ENCODE data around the gene UTF1. TPM values are rescaled to one million over a fixed set of nuclear protein-coding genes. Genes with fewer than 3 reads are reported as not detected.

UTF1 gene
- total RNA-seq, 3 donors from 2014 or later, result not detected

DNA sequence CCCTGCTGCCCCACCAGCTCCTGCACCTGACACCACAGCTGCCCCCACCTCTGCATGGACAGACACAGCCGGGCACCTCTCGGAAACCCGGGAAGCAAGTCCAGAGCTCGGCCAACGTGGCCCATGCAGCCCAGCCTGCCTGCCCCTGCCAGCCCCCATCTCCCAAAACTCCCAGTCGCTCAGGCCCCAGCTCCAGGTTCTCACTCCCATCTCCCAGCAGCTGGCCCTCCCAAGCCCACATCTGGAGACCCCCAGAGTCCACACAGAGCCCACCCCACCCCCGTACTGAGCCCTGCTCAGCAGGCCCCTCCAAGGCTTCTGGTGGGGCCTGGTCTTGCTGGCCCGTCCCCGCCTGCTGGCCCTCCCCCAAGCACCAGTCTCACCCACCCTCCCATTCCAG lies 32.2 kb upstream of the UTF1 start:
- no peaks in the 10 kb centered on the region for H3K36me3 ChIP-seq (ENCODE audit: low read depth)
- DNase-seq (peak in 1 of 3 donors; percentile 41), ATAC-seq (no peak)
- intact Hi-C loops (cut with DNase I, micrococcal nuclease), result no loop called here
- no peaks in the 10 kb centered on the region for H3K4me1 ChIP-seq (ENCODE audit: low read depth)
- H3K9me3 ChIP-seq, result peaks cover 2% of the 10 kb centered on the region
- TF ChIP-seq CTCF (IDR thresholded peaks at IDR 0.05), result no peak
- no peak overlapping the region for H3K4me3 ChIP-seq

- no peak for TF ChIP-seq CTCF (IDR thresholded peaks at IDR 0.05)
- ATAC-seq (no peak), DNase-seq (peak in 1 of 3 donors; percentile 40)
- intact Hi-C loops (cut with DNase I, micrococcal nuclease), result no loop called here
- Histone ChIP-seq H3K36me3 (ENCODE audit: low read depth) (no peaks in the 10 kb centered on the region), H3K4me3 (no peak overlapping the region), H3K4me1 (ENCODE audit: low read depth) (no peaks in the 10 kb centered on the region), H3K9me3 (peaks cover 2% of the 10 kb centered on the region)
Measured at GRCh38 chr10:133198206-133198605, 31.8 kb upstream of the UTF1 start.

GRCh38 chr10:133198621-133199487 lies 31.2 kb upstream of the UTF1 start:
- peak in 1 of 3 donors; percentile 30 for DNase-seq
- Histone ChIP-seq H3K36me3 (ENCODE audit: low read depth) (no peaks in the 10 kb centered on the region), H3K4me1 (ENCODE audit: low read depth) (no peaks in the 10 kb centered on the region), H3K4me3 (no peak overlapping the region), H3K9me3 (peaks cover 1% of the 10 kb centered on the region)
- TF ChIP-seq CTCF (IDR thresholded peaks at IDR 0.05), result no peak
- no peak for ATAC-seq
- intact Hi-C loops (cut with DNase I, micrococcal nuclease), result no loop called here

DNA sequence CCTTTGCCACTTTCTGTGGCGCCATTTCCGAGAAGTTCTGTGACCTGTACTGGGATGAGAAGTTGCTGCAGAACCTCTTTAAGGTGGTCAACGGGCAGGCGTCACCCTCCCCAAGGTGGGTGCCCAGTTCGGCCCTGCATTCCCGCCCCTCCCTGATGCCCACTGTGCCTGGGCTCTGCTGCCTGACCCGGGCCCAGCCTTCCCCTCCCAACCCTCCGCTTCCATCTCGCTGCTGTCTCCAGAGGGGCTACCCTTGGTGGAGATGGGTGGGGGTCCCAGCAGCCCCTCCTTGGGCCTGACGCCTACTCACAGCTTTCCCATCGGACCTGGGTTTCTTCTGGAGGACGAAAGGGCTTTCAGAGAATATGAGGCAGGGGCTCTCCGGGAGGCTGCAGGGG lies 30.5 kb upstream of the UTF1 start:
- H3K36me3 ChIP-seq (ENCODE audit: low read depth), result no peaks in the 10 kb centered on the region
- intact Hi-C loops (cut with DNase I, micrococcal nuclease), result no loop called here

DNA sequence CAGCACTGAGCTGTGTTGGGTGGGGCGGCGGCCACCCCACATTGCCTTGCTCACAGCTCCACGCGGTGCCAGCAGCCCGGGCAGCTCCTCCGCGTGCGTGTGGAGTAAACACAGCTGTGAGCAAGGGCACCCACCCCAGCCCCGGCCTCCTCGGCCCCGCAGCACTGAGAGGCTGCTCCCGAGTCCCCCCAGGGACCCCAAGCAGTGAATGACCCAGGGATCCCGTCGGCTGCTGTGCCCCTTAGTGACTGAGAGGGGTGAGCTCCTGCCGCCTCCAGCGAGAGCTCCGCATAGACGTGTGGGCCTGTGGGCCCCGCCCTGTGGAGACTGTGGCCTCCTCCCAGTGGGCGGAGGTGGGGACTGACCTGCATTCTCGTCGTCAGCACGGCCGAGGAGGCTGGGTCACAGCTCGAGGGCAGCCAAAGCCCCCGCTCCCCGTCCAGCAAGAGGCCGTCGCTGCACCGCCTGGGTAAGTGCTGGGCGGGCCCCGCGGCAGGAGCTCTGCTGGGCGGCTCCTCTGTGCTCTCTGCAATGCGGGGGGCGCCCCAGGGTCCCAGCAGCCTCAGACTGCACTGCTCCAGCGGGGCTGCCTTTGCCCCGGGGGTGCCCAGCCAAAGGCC lies 29.9 kb upstream of the UTF1 start:
- DNase-seq (peak in 1 of 3 donors; percentile 41), ATAC-seq (no peak)
- no peaks in the 10 kb centered on the region for H3K36me3 ChIP-seq (ENCODE audit: low read depth)
- H3K4me3 ChIP-seq, result no peak overlapping the region
- H3K4me1 ChIP-seq (ENCODE audit: low read depth), result no peaks in the 10 kb centered on the region
- H3K9me3 ChIP-seq, result no peaks in the 10 kb centered on the region
- intact Hi-C loops (cut with DNase I, micrococcal nuclease), result no loop called here
- TF ChIP-seq CTCF (IDR thresholded peaks at IDR 0.05), result no peak

More for the DNA sequence above, 30.5 kb upstream of the UTF1 start:
- no peaks in the 10 kb centered on the region for H3K4me1 ChIP-seq (ENCODE audit: low read depth)
- DNase-seq (peak in 1 of 3 donors; percentile 29), ATAC-seq (no peak)
- no peak for TF ChIP-seq CTCF (IDR thresholded peaks at IDR 0.05)
- no peaks in the 10 kb centered on the region for H3K9me3 ChIP-seq
- no peak overlapping the region for H3K4me3 ChIP-seq
